ENCODE measurements around the gene ZNF101. TPM values are rescaled to one million over a fixed set of nuclear protein-coding genes. Genes with fewer than 3 reads are reported as not detected.

Gene ZNF101
- polyA plus RNA-seq (2011; rRNA removed) (2.5 and 4.5 TPM in 2 replicates), polyA minus RNA-seq (2011; rRNA and poly(A)+ RNA removed) (3.3 and 4.5 TPM in 2 replicates)

GRCh38 chr19:19668230-19669012, at the start of gene ZNF101:
ZNF101 (plus strand) TSS chr19:19668839; CDS start chr19:19668964, 125 bp downstream.
- DNase-seq (ENCODE audit: low read depth), result peak; percentile 59
- ChIA-PET POLR2A (no interaction called here), CTCF (interaction anchor here (2.2 kb wide), 1 partner anchor 292 kb away, joined by 8 read pairs; no protein-coding TSS in a partner anchor)
- Histone ChIP-seq H3K4me3 (ENCODE audit: low read depth, low read length) (peak within 1 kb of the TSS; percentile 89), H3K36me3 (ENCODE audit: control insufficient read depth, insufficient read depth, low read length) (no peaks in the 10 kb centered on the region), H3K27me3 (ENCODE audit: control insufficient read depth, insufficient read depth, low read length) (no peaks in the 10 kb centered on the region)
- no peak for TF ChIP-seq CTCF (IDR thresholded peaks at IDR 0.05; ENCODE audit: insufficient read depth, low read depth, low read length)

- POLR2A ChIA-PET, result no interaction called here
These were observed 49.3 kb upstream of the ZNF101 start for GRCh38 chr19:19619181-19619848.

GRCh38 chr19:19619849-19620210, 48.8 kb upstream of the ZNF101 start:
- CTCF ChIA-PET, result interaction anchor here (0.9 to 1.9 kb wide), 4 partner anchors 28 to 87 kb away, joined by 3 to 5 read pairs (median 4); no protein-coding TSS in a partner anchor
- no peaks in the 10 kb centered on the region for H3K36me3 ChIP-seq (ENCODE audit: control insufficient read depth, insufficient read depth, low read length)
- DNase-seq (ENCODE audit: low read depth), result no peak

More at GRCh38 chr19:19619181-19619848, 49.3 kb upstream of the ZNF101 start:
- Histone ChIP-seq H3K36me3 (ENCODE audit: control insufficient read depth, insufficient read depth, low read length) (no peaks in the 10 kb centered on the region), H3K27me3 (ENCODE audit: control insufficient read depth, insufficient read depth, low read length) (no peaks in the 10 kb centered on the region), H3K4me3 (ENCODE audit: low read depth, low read length) (peak overlapping the region; percentile 64)
- no peak for TF ChIP-seq CTCF (IDR thresholded peaks at IDR 0.05; ENCODE audit: insufficient read depth, low read depth, low read length)
- DNase-seq (ENCODE audit: low read depth), result no peak
- CTCF ChIA-PET, result interaction anchor here (1.1 to 1.9 kb wide), 2 partner anchors 67 to 87 kb away, joined by 4 read pairs; no protein-coding TSS in a partner anchor

GRCh38 chr19:19623383-19623782, 45.3 kb upstream of the ZNF101 start:
- DNase-seq (ENCODE audit: low read depth), result no peak
- Histone ChIP-seq H3K4me3 (ENCODE audit: low read depth, low read length) (no peak overlapping the region), H3K36me3 (ENCODE audit: control insufficient read depth, insufficient read depth, low read length) (no peaks in the 10 kb centered on the region; the same call in 1 of the 2 replicates), H3K27me3 (ENCODE audit: control insufficient read depth, insufficient read depth, low read length) (no peaks in the 10 kb centered on the region)
- CTCF ChIA-PET, result interaction anchor here (1.2 kb wide), 1 partner anchor 20 kb away, joined by 3 read pairs; the partner anchor contains the start of gene GMIP
- POLR2A ChIA-PET, result no interaction called here
- no peak for TF ChIP-seq CTCF (IDR thresholded peaks at IDR 0.05; ENCODE audit: insufficient read depth, low read depth, low read length)

More at GRCh38 chr19:19619849-19620210, 48.8 kb upstream of the ZNF101 start:
- H3K4me3 ChIP-seq (ENCODE audit: low read depth, low read length), result no peak overlapping the region
- POLR2A ChIA-PET, result no interaction called here
- H3K27me3 ChIP-seq (ENCODE audit: control insufficient read depth, insufficient read depth, low read length), result no peaks in the 10 kb centered on the region
- no peak for TF ChIP-seq CTCF (IDR thresholded peaks at IDR 0.05; ENCODE audit: insufficient read depth, low read depth, low read length)

- ChIA-PET CTCF (no interaction called here), POLR2A (no interaction called here)
- TF ChIP-seq CTCF (IDR thresholded peaks at IDR 0.05; ENCODE audit: insufficient read depth, low read depth, low read length), result no peak
- no peak overlapping the region for H3K4me3 ChIP-seq (ENCODE audit: low read depth, low read length)
- DNase-seq (ENCODE audit: low read depth), result no peak
- H3K36me3 ChIP-seq (ENCODE audit: control insufficient read depth, insufficient read depth, low read length), result no peaks in the 10 kb centered on the region; the same call in 1 of the 2 replicates
- H3K27me3 ChIP-seq (ENCODE audit: control insufficient read depth, insufficient read depth, low read length), result no peaks in the 10 kb centered on the region
These were observed 44.5 kb upstream of the ZNF101 start for GRCh38 chr19:19624032-19624570.
